B cell (primary cell): ENCODE results near the gene ATL1. TPM values are rescaled to one million over a fixed set of nuclear protein-coding genes. Genes with fewer than 3 reads are reported as not detected.

ENCODE experiments used
- ATAC-seq: fragments of 200-7000 bp; cut with Tn5 transposase; one replicate; pipeline ENCODE4 v1.10.0; 2021; ENCODE audit warnings: low read depth, mild to moderate bottlenecking, moderate number of reproducible peaks, moderate library complexity
- CTCF ChIA-PET: fragments of 350-600 bp; sonication (Branson Sonifier 250); formaldehyde crosslinking; loops from one replicate; lab custom pipeline; 2021; ENCODE audit warnings: antibody characterized with exemption, inconsistent platforms; lab: Charles Lee
- POLR2A ChIA-PET: fragments of 350-600 bp; sonication (Branson Sonifier 250); formaldehyde crosslinking; loops from one replicate; lab custom pipeline; 2021; ENCODE audit warnings: antibody characterized with exemption; lab: Charles Lee
- DNase-seq: peaks from one replicate; pipeline ENCODE4 v3.0.0; 2013
- H2AFZ ChIP-seq: 2 replicates; pipeline ENCODE4 v1.6.1; 2012; ENCODE audit warnings: mild to moderate bottlenecking, low read depth, low read length; ENCODE audit not compliant: insufficient read depth, poor library complexity, severe bottlenecking
- H3K27ac ChIP-seq, 2 donors: 1 replicate in 1 of 2; 2 replicates in 1 of 2; pipeline ENCODE4 v1.5.1; 2012 to 2013; ENCODE audit warnings: low read length in 2 of 2, mild to moderate bottlenecking in 2 of 2, moderate library complexity in 1 of 2
- H3K27me3 ChIP-seq, 4 experiments: fragments of 200-600 bp in 1 of 4; sonication (generic) in 1 of 4; replicated peaks in 1 of 4; 1 replicate in 2 of 4; 2 replicates in 2 of 4; pipeline versions ENCODE4 v1.6.1 to v1.7.0; 2013 to 2016; ENCODE audit warnings: low read length in 3 of 4, mild to moderate bottlenecking in 2 of 4, mixed read lengths in 1 of 4, moderate library complexity in 1 of 4; ENCODE audit not compliant: insufficient read depth in 4 of 4, control insufficient read depth in 3 of 4; ENCODE audit errors: control extremely low read depth in 1 of 4
- H3K36me3 ChIP-seq, 2 experiments: replicated peaks in 1 of 2; 1 replicate in 1 of 2; 2 replicates in 1 of 2; pipeline versions ENCODE4 v1.6.1 to v1.7.1; 2013; ENCODE audit warnings: low read length in 1 of 2; ENCODE audit not compliant: insufficient read depth in 2 of 2, control insufficient read depth in 1 of 2; ENCODE audit errors: control extremely low read depth in 1 of 2, extremely low read depth in 1 of 2
- H3K4me1 ChIP-seq, 2 donors: fragments of 200-600 bp in 1 of 2; sonication (generic) in 1 of 2; 1 replicate in 1 of 2; 2 replicates in 1 of 2; pipeline versions ENCODE4 v1.5.1 to v1.6.1; 2013 to 2017; ENCODE audit warnings: low read length in 2 of 2; ENCODE audit not compliant: control insufficient read depth in 2 of 2, insufficient read depth in 2 of 2
- H3K4me2 ChIP-seq: replicated peaks from 2 replicates; pipeline ENCODE3; 2012; ENCODE audit warnings: mild to moderate bottlenecking, low read depth, low read length; ENCODE audit not compliant: poor library complexity, severe bottlenecking
- H3K4me3 ChIP-seq, 5 experiments: fragments of 200-600 bp in 1 of 5; sonication (generic) in 1 of 5; 1 replicate in 3 of 5; 2 replicates in 2 of 5; pipeline versions ENCODE4 v1.5.1 to v1.7.0; 2011 to 2016; ENCODE audit warnings: low read length in 4 of 5, mild to moderate bottlenecking in 4 of 5, low read depth in 2 of 5, control low read depth in 1 of 5, moderate library complexity in 1 of 5; ENCODE audit not compliant: insufficient read depth in 1 of 5; ENCODE audit errors: control extremely low read depth in 1 of 5, extremely low read depth in 1 of 5
- H3K79me2 ChIP-seq: fragments of 200-600 bp; sonication (generic); one replicate; pipeline ENCODE4 v1.6.0; 2016; ENCODE audit warnings: low read length; ENCODE audit not compliant: control insufficient read depth, insufficient read depth
- H3K9ac ChIP-seq: fragments of 200-600 bp; sonication (generic); 2 replicates; pipeline ENCODE4 v1.6.1; 2017; ENCODE audit warnings: mild to moderate bottlenecking, low read length, moderate library complexity
- H3K9me3 ChIP-seq, 3 donors: one replicate each; pipeline versions ENCODE4 v1.6.1 to v1.7.1; 2013; ENCODE audit warnings: low read length in 2 of 3; ENCODE audit not compliant: control insufficient read depth in 2 of 3, insufficient read depth in 1 of 3; ENCODE audit errors: control extremely low read depth in 1 of 3
- H4K20me1 ChIP-seq: 2 replicates; pipeline ENCODE4 v1.6.0; 2012; ENCODE audit warnings: mild to moderate bottlenecking, low read length; ENCODE audit not compliant: insufficient read depth, control insufficient read depth, poor library complexity, severe bottlenecking
- H3K27ac Mint-ChIP-seq: one replicate; pipeline ENCODE4 v1.8.0; 2021; ENCODE audit warnings: mixed read lengths
- H3K27me3 Mint-ChIP-seq: one replicate; pipeline ENCODE4 v1.8.0; 2021; ENCODE audit warnings: mixed read lengths
- H3K4me1 Mint-ChIP-seq: one replicate; pipeline ENCODE4 v1.8.0; 2021; ENCODE audit warnings: mixed read lengths
- H3K4me3 Mint-ChIP-seq: one replicate; pipeline ENCODE4 v1.8.0; 2021; ENCODE audit warnings: mixed read lengths
- H3K9me3 Mint-ChIP-seq: one replicate; pipeline ENCODE4 v1.8.0; 2022; ENCODE audit warnings: mixed read lengths; ENCODE audit not compliant: insufficient read depth
- CTCF ChIP-seq: fragments of 200-600 bp; IDR thresholded peaks from one replicate; pipeline ENCODE4 v1.8.0; 2022; ENCODE audit warnings: antibody characterized with exemption, mild to moderate bottlenecking
- EZH2 ChIP-seq: IDR thresholded peaks from 2 replicates; pipeline ENCODE4 v1.6.1; 2012; ENCODE audit warnings: borderline replicate concordance, low read depth, mild to moderate bottlenecking, moderate library complexity, low read length; ENCODE audit not compliant: insufficient read depth, poor library complexity, severe bottlenecking
- WGBS: methylation state at CpG from one replicate; pipeline ENCODE4 v1.1.5; 2013; ENCODE audit warnings: missing lambda C conversion rate; ENCODE audit not compliant: insufficient coverage; 5-methylcytosine and 5-hydroxymethylcytosine counted together
- intact Hi-C: fragments of 100-400 bp; cut with micrococcal nuclease; formaldehyde crosslinking; loops from one replicate; pipeline ENCODE4 v1.10.0; 2022
- polyA plus RNA-seq: library from polyadenylated mRNA; depleted of rRNA; stranded (reverse); fragments of >200 nt; gene quantifications from 2 replicates; pipeline ENCODE4 v1.2.3, GENCODE V29; 2012
- total RNA-seq, 2 donors: library from RNA; stranded (reverse); fragments of 120-200 nt in 1 of 2; gene quantifications; 1 replicate in 1 of 2; 2 replicates in 1 of 2; pipeline versions ENCODE4 v1.2.3 to v1.2.4, GENCODE V29; 2013 to 2022

ATL1 gene
- total and polyA plus RNA-seq, 2 donors (not counting 1 experiment from before 2014, with no cell fraction given) = 2.9 TPM

GRCh38 chr14:50601394-50601793, 41.4 kb downstream of the ATL1 start:
- TF ChIP-seq CTCF (no peak), EZH2 (no peak)
- intact Hi-C loops = no loop called here
- no peak overlapping the region for H3K27ac Mint-ChIP-seq
- Histone ChIP-seq H4K20me1 (no peaks in the 10 kb centered on the region), H3K36me3 (no peaks in the 10 kb centered on the region), H3K79me2 (no peaks in the 10 kb centered on the region), H3K9me3 (no peaks in the 10 kb centered on the region), H3K4me2 (no peak overlapping the region), H3K27ac (no peak overlapping the region), H3K4me3 (no peak overlapping the region), H3K27me3 (no peaks in the 10 kb centered on the region), H3K4me1 (no peaks in the 10 kb centered on the region), H2AFZ (no peak overlapping the region), H3K9ac (no peak overlapping the region)
- H3K9me3 Mint-ChIP-seq = no peaks in the 10 kb centered on the region
- WGBS = no CpG with 5 or more reads among the region's 2 CpGs
- POLR2A ChIA-PET = no interaction called here
- CTCF ChIA-PET = interaction anchor here (0.6 to 6.6 kb wide), 15 partner anchors 9 to 266 kb away, joined by 3 to 55 read pairs (median 4); no protein-coding TSS in a partner anchor
- ATAC-seq = no peak
- no peaks in the 10 kb centered on the region for H3K27me3 Mint-ChIP-seq
- no peak for DNase-seq
- H3K4me1 Mint-ChIP-seq = no peaks in the 10 kb centered on the region
- H3K4me3 Mint-ChIP-seq = no peak overlapping the region

- intact Hi-C loops = no loop called here
- no peak overlapping the region for H2AFZ ChIP-seq
- Mint-ChIP-seq H3K27ac (no peak overlapping the region), H3K27me3 (no peaks in the 10 kb centered on the region), H3K4me3 (no peak overlapping the region), H3K9me3 (no peaks in the 10 kb centered on the region), H3K4me1 (no peaks in the 10 kb centered on the region)
- DNase-seq = no peak
- no peak overlapping the region for H3K27ac ChIP-seq
- ChIA-PET POLR2A (no interaction called here), CTCF (interaction anchor here (0.9 to 6.6 kb wide), 9 partner anchors 14 to 257 kb away, joined by 3 to 55 read pairs (median 7); no protein-coding TSS in a partner anchor)
- H3K27me3 ChIP-seq = no peaks in the 10 kb centered on the region
- H3K4me3 ChIP-seq = no peak overlapping the region
- no peaks in the 10 kb centered on the region for H3K9me3 ChIP-seq
- TF ChIP-seq CTCF (no peak), EZH2 (no peak)
- H3K9ac ChIP-seq = no peak overlapping the region
- WGBS = no CpG with 5 or more reads among the region's 3 CpGs
- no peaks in the 10 kb centered on the region for H3K4me1 ChIP-seq
- H3K79me2 ChIP-seq = no peaks in the 10 kb centered on the region
- no peak overlapping the region for H3K4me2 ChIP-seq
- no peak for ATAC-seq
- no peaks in the 10 kb centered on the region for H3K36me3 ChIP-seq
- H4K20me1 ChIP-seq = no peaks in the 10 kb centered on the region
Observed at GRCh38 chr14:50602035-50602434, 42.1 kb downstream of the ATL1 start.
